B cell (primary cell): Measurements from ENCODE around the gene EFCAB14. TPM values are rescaled to one million over a fixed set of nuclear protein-coding genes. Genes with fewer than 3 reads are reported as not detected.
"Not testable (repeated sequence)": the region's sequence is repeated elsewhere in the genome, so short reads cannot be mapped to it uniquely, and the experiment has no call there.

Experiments
- ATAC-seq: fragments of 200-7000 bp; cut with Tn5 transposase; one replicate; pipeline ENCODE4 v1.10.0; 2021; ENCODE audit warnings: low read depth, mild to moderate bottlenecking, moderate number of reproducible peaks, moderate library complexity
- CTCF ChIA-PET: fragments of 350-600 bp; sonication (Branson Sonifier 250); formaldehyde crosslinking; loops from one replicate; lab custom pipeline; 2021; ENCODE audit warnings: antibody characterized with exemption, inconsistent platforms; lab: Charles Lee
- POLR2A ChIA-PET: fragments of 350-600 bp; sonication (Branson Sonifier 250); formaldehyde crosslinking; loops from one replicate; lab custom pipeline; 2021; ENCODE audit warnings: antibody characterized with exemption; lab: Charles Lee
- DNase-seq: peaks from one replicate; pipeline ENCODE4 v3.0.0; 2013
- H2AFZ ChIP-seq: 2 replicates; pipeline ENCODE4 v1.6.1; 2012; ENCODE audit warnings: mild to moderate bottlenecking, low read depth, low read length; ENCODE audit not compliant: insufficient read depth, poor library complexity, severe bottlenecking
- H3K27ac ChIP-seq, 2 donors: 1 replicate in 1 of 2; 2 replicates in 1 of 2; pipeline ENCODE4 v1.5.1; 2012 to 2013; ENCODE audit warnings: low read length in 2 of 2, mild to moderate bottlenecking in 2 of 2, moderate library complexity in 1 of 2
- H3K27me3 ChIP-seq, 4 experiments: fragments of 200-600 bp in 1 of 4; sonication (generic) in 1 of 4; replicated peaks in 1 of 4; 1 replicate in 2 of 4; 2 replicates in 2 of 4; pipeline versions ENCODE4 v1.6.1 to v1.7.0; 2013 to 2016; ENCODE audit warnings: low read length in 3 of 4, mild to moderate bottlenecking in 2 of 4, mixed read lengths in 1 of 4, moderate library complexity in 1 of 4; ENCODE audit not compliant: insufficient read depth in 4 of 4, control insufficient read depth in 3 of 4; ENCODE audit errors: control extremely low read depth in 1 of 4
- H3K36me3 ChIP-seq, 2 experiments: replicated peaks in 1 of 2; 1 replicate in 1 of 2; 2 replicates in 1 of 2; pipeline versions ENCODE4 v1.6.1 to v1.7.1; 2013; ENCODE audit warnings: low read length in 1 of 2; ENCODE audit not compliant: insufficient read depth in 2 of 2, control insufficient read depth in 1 of 2; ENCODE audit errors: control extremely low read depth in 1 of 2, extremely low read depth in 1 of 2
- H3K4me1 ChIP-seq, 2 donors: fragments of 200-600 bp in 1 of 2; sonication (generic) in 1 of 2; 1 replicate in 1 of 2; 2 replicates in 1 of 2; pipeline versions ENCODE4 v1.5.1 to v1.6.1; 2013 to 2017; ENCODE audit warnings: low read length in 2 of 2; ENCODE audit not compliant: control insufficient read depth in 2 of 2, insufficient read depth in 2 of 2
- H3K4me2 ChIP-seq: replicated peaks from 2 replicates; pipeline ENCODE3; 2012; ENCODE audit warnings: mild to moderate bottlenecking, low read depth, low read length; ENCODE audit not compliant: poor library complexity, severe bottlenecking
- H3K4me3 ChIP-seq, 5 experiments: fragments of 200-600 bp in 1 of 5; sonication (generic) in 1 of 5; 1 replicate in 3 of 5; 2 replicates in 2 of 5; pipeline versions ENCODE4 v1.5.1 to v1.7.0; 2011 to 2016; ENCODE audit warnings: low read length in 4 of 5, mild to moderate bottlenecking in 4 of 5, low read depth in 2 of 5, control low read depth in 1 of 5, moderate library complexity in 1 of 5; ENCODE audit not compliant: insufficient read depth in 1 of 5; ENCODE audit errors: control extremely low read depth in 1 of 5, extremely low read depth in 1 of 5
- H3K79me2 ChIP-seq: fragments of 200-600 bp; sonication (generic); one replicate; pipeline ENCODE4 v1.6.0; 2016; ENCODE audit warnings: low read length; ENCODE audit not compliant: control insufficient read depth, insufficient read depth
- H3K9ac ChIP-seq: fragments of 200-600 bp; sonication (generic); 2 replicates; pipeline ENCODE4 v1.6.1; 2017; ENCODE audit warnings: mild to moderate bottlenecking, low read length, moderate library complexity
- H3K9me3 ChIP-seq, 3 donors: one replicate each; pipeline versions ENCODE4 v1.6.1 to v1.7.1; 2013; ENCODE audit warnings: low read length in 2 of 3; ENCODE audit not compliant: control insufficient read depth in 2 of 3, insufficient read depth in 1 of 3; ENCODE audit errors: control extremely low read depth in 1 of 3
- H4K20me1 ChIP-seq: 2 replicates; pipeline ENCODE4 v1.6.0; 2012; ENCODE audit warnings: mild to moderate bottlenecking, low read length; ENCODE audit not compliant: insufficient read depth, control insufficient read depth, poor library complexity, severe bottlenecking
- H3K27ac Mint-ChIP-seq: one replicate; pipeline ENCODE4 v1.8.0; 2021; ENCODE audit warnings: mixed read lengths
- H3K27me3 Mint-ChIP-seq: one replicate; pipeline ENCODE4 v1.8.0; 2021; ENCODE audit warnings: mixed read lengths
- H3K4me1 Mint-ChIP-seq: one replicate; pipeline ENCODE4 v1.8.0; 2021; ENCODE audit warnings: mixed read lengths
- H3K4me3 Mint-ChIP-seq: one replicate; pipeline ENCODE4 v1.8.0; 2021; ENCODE audit warnings: mixed read lengths
- H3K9me3 Mint-ChIP-seq: one replicate; pipeline ENCODE4 v1.8.0; 2022; ENCODE audit warnings: mixed read lengths; ENCODE audit not compliant: insufficient read depth
- CTCF ChIP-seq: fragments of 200-600 bp; IDR thresholded peaks from one replicate; pipeline ENCODE4 v1.8.0; 2022; ENCODE audit warnings: antibody characterized with exemption, mild to moderate bottlenecking
- EZH2 ChIP-seq: IDR thresholded peaks from 2 replicates; pipeline ENCODE4 v1.6.1; 2012; ENCODE audit warnings: borderline replicate concordance, low read depth, mild to moderate bottlenecking, moderate library complexity, low read length; ENCODE audit not compliant: insufficient read depth, poor library complexity, severe bottlenecking
- WGBS: methylation state at CpG from one replicate; pipeline ENCODE4 v1.1.5; 2013; ENCODE audit warnings: missing lambda C conversion rate; ENCODE audit not compliant: insufficient coverage; 5-methylcytosine and 5-hydroxymethylcytosine counted together
- intact Hi-C: fragments of 100-400 bp; cut with micrococcal nuclease; formaldehyde crosslinking; loops from one replicate; pipeline ENCODE4 v1.10.0; 2022
- polyA plus RNA-seq: library from polyadenylated mRNA; depleted of rRNA; stranded (reverse); fragments of >200 nt; gene quantifications from 2 replicates; pipeline ENCODE4 v1.2.3, GENCODE V29; 2012
- total RNA-seq, 2 donors: library from RNA; stranded (reverse); fragments of 120-200 nt in 1 of 2; gene quantifications; 1 replicate in 1 of 2; 2 replicates in 1 of 2; pipeline versions ENCODE4 v1.2.3 to v1.2.4, GENCODE V29; 2013 to 2022

EFCAB14 gene
- total and polyA plus RNA-seq, 2 donors (not counting 1 experiment from before 2014, with no cell fraction given): 22.8 to 98.8 TPM

GRCh38 chr1:46697053-46697452, 21.9 kb downstream of the EFCAB14 start:
- Histone ChIP-seq H3K4me1 (no peaks in the 10 kb centered on the region), H2AFZ (no peak overlapping the region), H3K27me3 (no peaks in the 10 kb centered on the region), H3K4me3 (no peak overlapping the region), H3K9me3 (peaks cover 0 to 1% (median 0%) of the 10 kb centered on the region in 3 donors), H3K9ac (no peak overlapping the region), H3K27ac (no peak overlapping the region), H3K79me2 (peaks cover 11% of the 10 kb centered on the region), H4K20me1 (peaks cover 47% of the 10 kb centered on the region), H3K36me3 (peaks cover 19 to 58% of the 10 kb centered on the region in 2 experiments), H3K4me2 (no peak overlapping the region)
- no peak for DNase-seq
- no peaks in the 10 kb centered on the region for H3K9me3 Mint-ChIP-seq
- no peak for TF ChIP-seq EZH2
- no peak for TF ChIP-seq CTCF
- POLR2A ChIA-PET: no interaction called here
- no peak overlapping the region for H3K27ac Mint-ChIP-seq
- intact Hi-C loops: no loop called here
- H3K4me3 Mint-ChIP-seq: no peak overlapping the region
- no CpG with 5 or more reads among the region's 2 CpGs for WGBS
- no peak for ATAC-seq
- H3K4me1 Mint-ChIP-seq: peaks cover 11% of the 10 kb centered on the region
- CTCF ChIA-PET: interaction anchor here (0.9 kb wide), 1 partner anchor 29 kb away, joined by 3 read pairs; no protein-coding TSS in a partner anchor
- H3K27me3 Mint-ChIP-seq: no peaks in the 10 kb centered on the region

GRCh38 chr1:46694676-46695075, 24.2 kb downstream of the EFCAB14 start:
- DNase-seq, H3K9me3 ChIP-seq, H3K4me3 ChIP-seq, H3K27ac Mint-ChIP-seq, H3K9me3 Mint-ChIP-seq, CTCF ChIA-PET, H3K4me3 Mint-ChIP-seq, H3K79me2 ChIP-seq, POLR2A ChIA-PET, ATAC-seq, H3K4me1 ChIP-seq, H3K27me3 ChIP-seq, H3K4me1 Mint-ChIP-seq, H3K27me3 Mint-ChIP-seq, H3K9ac ChIP-seq, H3K27ac ChIP-seq, H2AFZ ChIP-seq, intact Hi-C loops, H3K4me2 ChIP-seq: not testable (repeated sequence)
- Histone ChIP-seq H4K20me1 (peaks cover 31% of the 10 kb centered on the region), H3K36me3 (peaks cover 11 to 76% of the 10 kb centered on the region in 2 experiments)
- no CpG with 5 or more reads among the region's 4 CpGs for WGBS
